ENCODE results near the gene TP53BP1.

- TF ChIP-seq CTCF (IDR thresholded peaks at IDR 0.05) (no peak), POLR2A (IDR thresholded peaks at IDR 0.05) (no peak), EP300 (IDR thresholded peaks at IDR 0.05) (no peak)
These were observed 56.6 kb downstream of the TP53BP1 start for GRCh38 chr15:43436395-43436794.
